Osteoblast (primary cell): ENCODE results near the gene ZNF821. TPM values are rescaled to one million over a fixed set of nuclear protein-coding genes. Genes with fewer than 3 reads are reported as not detected.
"Not testable (repeated sequence)": the region's sequence is repeated elsewhere in the genome, so short reads cannot be mapped to it uniquely, and the experiment has no call there.

ENCODE experiments used
- DNase-seq: peaks from one replicate; pipeline ENCODE4 v3.0.0; 2011; ENCODE audit warnings: low spot score, mixed read lengths; ENCODE audit not compliant: insufficient read length; ENCODE audit errors: missing footprints
- H2AFZ ChIP-seq: 2 replicates; pipeline ENCODE4 v1.6.0; 2011; ENCODE audit warnings: mild to moderate bottlenecking, low read length
- H3K27ac ChIP-seq: 2 replicates; pipeline ENCODE4 v1.5.1; 2011; ENCODE audit warnings: mild to moderate bottlenecking, low read depth, low read length, moderate library complexity
- H3K27me3 ChIP-seq: 2 replicates; pipeline ENCODE4 v1.6.0; 2012; ENCODE audit warnings: mild to moderate bottlenecking, control low read depth, inconsistent platforms, low read length, moderate library complexity; ENCODE audit not compliant: insufficient read depth
- H3K36me3 ChIP-seq: 2 replicates; pipeline ENCODE4 v1.5.1; 2011; ENCODE audit warnings: mild to moderate bottlenecking, low read length, control low read depth, moderate library complexity; ENCODE audit not compliant: insufficient read depth
- H3K4me1 ChIP-seq: 2 replicates; pipeline ENCODE4 v1.5.1; 2011; ENCODE audit warnings: mild to moderate bottlenecking, low read length, control low read depth, moderate library complexity; ENCODE audit not compliant: insufficient read depth
- H3K4me2 ChIP-seq: 2 replicates; pipeline ENCODE4 v1.6.0; 2011; ENCODE audit warnings: mild to moderate bottlenecking, low read length; ENCODE audit not compliant: insufficient read depth
- H3K4me3 ChIP-seq: fragments of 200-600 bp; sonication (generic); 3 replicates; pipeline ENCODE4 v1.5.1; 2012; ENCODE audit warnings: mild to moderate bottlenecking, low read length, inconsistent platforms; ENCODE audit not compliant: insufficient read depth
- H3K79me2 ChIP-seq: 2 replicates; pipeline ENCODE4 v1.6.0; 2012; ENCODE audit warnings: mild to moderate bottlenecking, low read length, control low read depth, inconsistent platforms; ENCODE audit not compliant: insufficient read depth
- H3K9me3 ChIP-seq: 2 replicates; pipeline ENCODE4 v1.5.1; 2011; ENCODE audit warnings: low read depth, low read length, control low read depth
- H4K20me1 ChIP-seq: 2 replicates; pipeline ENCODE4 v1.6.0; 2012; ENCODE audit warnings: mild to moderate bottlenecking, low read length, control low read depth; ENCODE audit not compliant: insufficient read depth
- total RNA-seq: library from RNA; depleted of rRNA; stranded (reverse); fragments of >200 nt; gene quantifications from 2 replicates; pipeline ENCODE4 v1.2.3, GENCODE V29; 2012
- TF ChIP-seq, protein P1 (sequence below): IDR thresholded peaks from 2 replicates; pipeline ENCODE4 v1.5.1; 2011; ENCODE audit warnings: mild to moderate bottlenecking, low read depth, low read length, moderate library complexity; ENCODE audit errors: extremely low read depth

The ZNF821 gene
- total RNA-seq, 1 donor, result 12.3 TPM

DNA sequence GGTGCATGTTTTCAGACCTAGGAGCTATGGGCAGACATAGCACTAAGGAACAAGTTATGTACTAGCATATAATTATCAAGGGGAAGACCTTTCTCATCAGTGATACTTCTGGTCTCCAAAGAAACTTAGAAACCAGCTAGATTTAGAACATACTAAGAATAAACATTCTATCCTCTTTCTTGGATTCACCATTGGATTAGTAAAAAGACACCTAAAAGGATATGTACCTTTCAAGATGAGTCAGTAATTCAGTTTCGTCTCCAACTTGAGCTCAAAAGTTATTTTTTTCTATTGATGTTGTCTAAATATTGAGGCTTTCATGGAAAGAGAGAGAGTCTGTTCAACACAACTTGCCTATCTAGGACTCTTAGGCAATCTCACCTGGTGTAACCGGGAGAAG, 13.2 kb downstream of the ZNF821 start:
- H3K9me3 ChIP-seq, result no peaks in the 10 kb centered on the region
- H3K27me3 ChIP-seq, result no peaks in the 10 kb centered on the region
- no peak for DNase-seq
- no peaks in the 10 kb centered on the region for H3K4me1 ChIP-seq
- no peak overlapping the region for H3K27ac ChIP-seq
- H3K4me3 ChIP-seq, result no peak overlapping the region
- H2AFZ ChIP-seq, result no peak overlapping the region
- H3K79me2 ChIP-seq, result no peaks in the 10 kb centered on the region
- no peaks in the 10 kb centered on the region for H4K20me1 ChIP-seq
- TF ChIP-seq, protein P1, sequence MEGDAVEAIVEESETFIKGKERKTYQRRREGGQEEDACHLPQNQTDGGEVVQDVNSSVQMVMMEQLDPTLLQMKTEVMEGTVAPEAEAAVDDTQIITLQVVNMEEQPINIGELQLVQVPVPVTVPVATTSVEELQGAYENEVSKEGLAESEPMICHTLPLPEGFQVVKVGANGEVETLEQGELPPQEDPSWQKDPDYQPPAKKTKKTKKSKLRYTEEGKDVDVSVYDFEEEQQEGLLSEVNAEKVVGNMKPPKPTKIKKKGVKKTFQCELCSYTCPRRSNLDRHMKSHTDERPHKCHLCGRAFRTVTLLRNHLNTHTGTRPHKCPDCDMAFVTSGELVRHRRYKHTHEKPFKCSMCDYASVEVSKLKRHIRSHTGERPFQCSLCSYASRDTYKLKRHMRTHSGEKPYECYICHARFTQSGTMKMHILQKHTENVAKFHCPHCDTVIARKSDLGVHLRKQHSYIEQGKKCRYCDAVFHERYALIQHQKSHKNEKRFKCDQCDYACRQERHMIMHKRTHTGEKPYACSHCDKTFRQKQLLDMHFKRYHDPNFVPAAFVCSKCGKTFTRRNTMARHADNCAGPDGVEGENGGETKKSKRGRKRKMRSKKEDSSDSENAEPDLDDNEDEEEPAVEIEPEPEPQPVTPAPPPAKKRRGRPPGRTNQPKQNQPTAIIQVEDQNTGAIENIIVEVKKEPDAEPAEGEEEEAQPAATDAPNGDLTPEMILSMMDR, result no peak
- no peak overlapping the region for H3K4me2 ChIP-seq
- H3K36me3 ChIP-seq, result peaks cover 8% of the 10 kb centered on the region

DNA sequence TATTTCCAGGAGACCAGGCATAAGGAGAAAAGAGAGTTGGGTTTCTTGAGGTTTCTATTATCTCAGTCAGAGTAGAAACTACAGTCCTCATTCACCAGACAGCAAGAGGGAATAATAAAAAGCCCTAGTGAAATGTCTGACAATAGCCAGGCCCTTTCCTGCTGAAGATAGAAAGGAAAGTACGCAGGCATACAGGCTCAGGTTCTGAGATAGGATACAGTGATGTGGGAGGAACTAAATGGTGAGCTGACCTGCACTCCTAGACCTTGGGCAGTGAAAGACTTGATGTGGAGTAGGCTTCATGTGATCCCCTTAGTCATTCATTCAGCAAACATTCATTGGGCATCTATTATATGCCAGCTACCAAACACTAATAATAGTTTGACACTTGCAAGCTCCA, 14.9 kb downstream of the ZNF821 start:
- no peak for DNase-seq
- H4K20me1 ChIP-seq, result no peaks in the 10 kb centered on the region
- H2AFZ ChIP-seq, result no peak overlapping the region

DNA sequence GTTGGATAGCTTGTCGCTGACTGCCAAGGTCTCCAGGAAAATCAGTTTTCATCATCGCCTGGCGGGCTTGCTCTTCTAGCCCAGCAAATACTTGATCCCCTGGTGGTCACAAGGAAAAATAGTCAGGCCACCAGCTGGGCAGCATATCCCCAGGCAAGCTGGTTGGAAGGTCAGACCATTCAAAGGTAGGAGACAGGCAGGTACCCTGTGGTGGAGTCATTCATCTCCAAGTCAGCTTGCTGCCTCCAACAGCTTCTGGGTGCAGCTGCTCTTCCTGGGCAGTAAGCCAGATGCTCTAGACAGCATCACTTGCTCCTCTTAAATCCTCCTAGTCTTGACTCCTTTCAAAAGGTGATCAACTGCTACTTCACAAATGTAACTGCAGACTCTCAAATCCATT, 16.0 kb downstream of the ZNF821 start:
- H3K4me2 ChIP-seq, result no peak overlapping the region
- no peaks in the 10 kb centered on the region for H3K79me2 ChIP-seq
- H3K27ac ChIP-seq, result no peak overlapping the region
- DNase-seq, result no peak
- H3K4me1 ChIP-seq, result no peaks in the 10 kb centered on the region
- H4K20me1 ChIP-seq, result no peaks in the 10 kb centered on the region
- no peak overlapping the region for H3K4me3 ChIP-seq
- H3K36me3 ChIP-seq, result peaks cover 24% of the 10 kb centered on the region
- no peaks in the 10 kb centered on the region for H3K27me3 ChIP-seq
- H2AFZ ChIP-seq, result no peak overlapping the region
- H3K9me3 ChIP-seq, result no peaks in the 10 kb centered on the region
- TF ChIP-seq, protein P1, result no peak

More for the DNA sequence above, 14.9 kb downstream of the ZNF821 start:
- Histone ChIP-seq H3K27me3 (no peaks in the 10 kb centered on the region), H3K4me1 (no peaks in the 10 kb centered on the region), H3K4me2 (no peak overlapping the region), H3K4me3 (no peak overlapping the region), H3K36me3 (peaks cover 19% of the 10 kb centered on the region), H3K79me2 (no peaks in the 10 kb centered on the region), H3K9me3 (no peaks in the 10 kb centered on the region), H3K27ac (no peak overlapping the region)
- TF ChIP-seq, protein P1, result no peak

DNA sequence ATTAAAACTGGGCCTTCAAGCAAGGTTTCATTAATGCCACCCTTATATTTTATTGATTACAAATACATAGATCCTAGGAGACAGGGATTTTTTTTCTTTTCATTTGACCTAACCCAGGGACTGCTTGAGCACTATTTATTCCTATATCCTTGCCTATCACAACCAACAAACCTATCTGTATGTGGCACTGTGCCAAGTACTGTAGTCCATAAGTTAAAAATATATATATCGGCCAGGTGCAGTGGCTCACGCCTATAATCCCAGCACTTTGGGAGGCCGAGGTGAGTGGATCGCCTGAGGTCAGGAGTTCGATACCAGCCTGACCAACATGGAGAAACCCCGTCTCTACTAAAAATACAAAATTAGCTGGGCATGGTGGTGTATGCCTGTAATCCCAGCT, 16.8 kb downstream of the ZNF821 start:
- not testable (repeated sequence) for DNase-seq, H3K9me3 ChIP-seq, H3K4me3 ChIP-seq, H4K20me1 ChIP-seq, H3K27ac ChIP-seq, H3K4me2 ChIP-seq, H2AFZ ChIP-seq, H3K79me2 ChIP-seq, H3K27me3 ChIP-seq, H3K4me1 ChIP-seq
- H3K36me3 ChIP-seq, result peaks cover 24% of the 10 kb centered on the region
